HCT116 (cell line): ENCODE data around the gene PTPRZ1. TPM values are rescaled to one million over a fixed set of nuclear protein-coding genes. Genes with fewer than 3 reads are reported as not detected.

Experiments used
- ATAC-seq: fragments of 200-7000 bp; cut with Tn5 transposase; 2 replicates; pipeline ENCODE4 v1.9.1; 2020; ENCODE audit warnings: mild to moderate bottlenecking, moderate library complexity
- BruUV-seq: library from RNA; stranded (reverse); fragments of 400-500 nt; replicated peaks from 2 replicates; lab custom pipeline; 2021; lab: Mats Ljungman, UMichigan
- CTCF ChIA-PET: fragments of 300-600 bp; sonication (Branson Sonifier 250); formaldehyde crosslinking; loops from one replicate; lab custom pipeline; 2021; ENCODE audit warnings: antibody characterized with exemption; lab: Charles Lee
- POLR2A ChIA-PET: fragments of 300-600, 350-600 bp; sonication (Branson Sonifier 250); formaldehyde crosslinking; loops from one replicate; lab custom pipeline; 2021; ENCODE audit warnings: antibody characterized with exemption; lab: Charles Lee
- RAD21 ChIA-PET, 2 experiments: fragments of 300-600 bp; sonication (Branson Sonifier 250); formaldehyde crosslinking; loops; one replicate each; lab custom pipeline; 2023; ENCODE audit warnings: low total read pairs in 2 of 2; ENCODE audit not compliant: uncharacterized antibody in 2 of 2, unreplicated experiment in 2 of 2, low non-redundant PET in 1 of 2; lab: Charles Lee
- DNase-seq: peaks from one replicate; pipeline ENCODE4 v3.0.0-alpha.2; 2010; ENCODE audit warnings: low read depth, low spot score
- H2AFZ ChIP-seq: fragments of 200-600 bp; shearing (Covaris generic), sonication (generic); 2 replicates; pipeline ENCODE4 v1.6.1; 2017; ENCODE audit warnings: low read depth, mixed run types, mixed read lengths, antibody characterized with exemption, low read length; ENCODE audit not compliant: poor library complexity, severe bottlenecking
- H3K27ac ChIP-seq: 2 replicates; pipeline ENCODE4 v1.5.1; 2012; ENCODE audit warnings: low read depth, low read length
- H3K27me3 ChIP-seq: fragments of 200-600 bp; sonication (generic); 2 replicates; pipeline ENCODE4 v1.6.1; 2016; ENCODE audit warnings: mixed run types, low read length, mixed read lengths; ENCODE audit not compliant: insufficient read depth
- H3K36me3 ChIP-seq, 2 experiments: fragments of 200-500 bp in 1 of 2; fragments of 200-600 bp in 1 of 2; sonication (Bioruptor generic) in 1 of 2; sonication (generic) in 1 of 2; 2 replicates each; pipeline versions ENCODE4 v1.5.1 to v1.6.1; 2014 to 2016; ENCODE audit warnings: low read length in 2 of 2, inconsistent platforms in 1 of 2, mixed read lengths in 1 of 2, mixed run types in 1 of 2; ENCODE audit not compliant: insufficient read depth in 2 of 2, control insufficient read depth in 1 of 2
- H3K4me1 ChIP-seq, 2 experiments: fragments of 200-600 bp in 1 of 2; sonication (generic) in 1 of 2; 2 replicates each; pipeline versions ENCODE4 v1.5.1 to v1.6.1; 2012 to 2017; ENCODE audit warnings: low read length in 2 of 2, inconsistent platforms in 1 of 2, mild to moderate bottlenecking in 1 of 2, mixed read lengths in 1 of 2, mixed run types in 1 of 2, moderate library complexity in 1 of 2; ENCODE audit not compliant: insufficient read depth in 2 of 2, control insufficient read depth in 1 of 2
- H3K4me2 ChIP-seq: fragments of 200-600 bp; sonication (generic); 2 replicates; pipeline ENCODE4 v1.6.1; 2017; ENCODE audit warnings: mixed run types, low read length, mixed read lengths
- H3K4me3 ChIP-seq, 2 experiments: fragments of 200-600 bp in 1 of 2; sonication (generic) in 1 of 2; replicated peaks in 1 of 2; 2 replicates each; pipeline ENCODE4 v1.5.1; 2011 to 2016; ENCODE audit warnings: low read length in 2 of 2, control low read depth in 1 of 2, low read depth in 1 of 2, mild to moderate bottlenecking in 1 of 2, mixed read lengths in 1 of 2, mixed run types in 1 of 2
- H3K79me2 ChIP-seq: fragments of 200-600 bp; sonication (generic); 2 replicates; pipeline ENCODE4 v1.6.1; 2017; ENCODE audit warnings: mild to moderate bottlenecking, mixed run types, low read length, moderate library complexity, mixed read lengths; ENCODE audit not compliant: insufficient read depth
- H3K9ac ChIP-seq: fragments of 200-600 bp; sonication (generic); 2 replicates; pipeline ENCODE4 v1.6.1; 2016; ENCODE audit warnings: low read length, mixed read lengths
- H3K9me2 ChIP-seq: fragments of 200-600 bp; sonication (generic), shearing (Covaris generic); 2 replicates; pipeline ENCODE4 v1.6.1; 2017; ENCODE audit warnings: mixed run types, mild to moderate bottlenecking, moderate library complexity; ENCODE audit not compliant: insufficient read depth
- H3K9me3 ChIP-seq, 2 experiments: fragments of 200-500 bp in 1 of 2; fragments of 200-600 bp in 1 of 2; sonication (Bioruptor generic) in 1 of 2; sonication (generic) in 1 of 2; 2 replicates each; pipeline ENCODE4 v1.6.1; 2014 to 2017; ENCODE audit warnings: low read length in 2 of 2, mixed read lengths in 2 of 2, inconsistent platforms in 1 of 2, low read depth in 1 of 2, mild to moderate bottlenecking in 1 of 2, mixed run types in 1 of 2, moderate library complexity in 1 of 2; ENCODE audit not compliant: control insufficient read depth in 1 of 2, insufficient read depth in 1 of 2
- H4K20me1 ChIP-seq: fragments of 200-600 bp; sonication (generic), shearing (Covaris generic); 2 replicates; pipeline ENCODE4 v1.6.1; 2017; ENCODE audit warnings: mixed run types, mild to moderate bottlenecking, moderate library complexity; ENCODE audit not compliant: insufficient read depth
- ATF3 ChIP-seq: IDR thresholded peaks from 2 replicates; pipeline ENCODE4 v1.6.1; 2012
- CEBPB ChIP-seq: IDR thresholded peaks from 2 replicates; pipeline ENCODE4 v1.6.1; 2012; ENCODE audit warnings: low read depth
- CTCF ChIP-seq, 3 experiments: fragments of 200-600 bp in 1 of 3; sonication (generic) in 1 of 3; IDR thresholded peaks in 2 of 3; conservative IDR thresholded peaks in 1 of 3; 2 replicates each; pipeline ENCODE4 v1.5.1; 2012 to 2017; ENCODE audit warnings: low read depth in 2 of 3, low read length in 2 of 3, antibody characterized with exemption in 1 of 3, borderline replicate concordance in 1 of 3, control low read depth in 1 of 3, mild to moderate bottlenecking in 1 of 3, mixed read lengths in 1 of 3, mixed run types in 1 of 3, moderate library complexity in 1 of 3; ENCODE audit not compliant: insufficient read depth in 1 of 3
- FOSL1 ChIP-seq: IDR thresholded peaks from 2 replicates; pipeline ENCODE4 v1.6.1; 2012; ENCODE audit warnings: low read depth
- MAX ChIP-seq: IDR thresholded peaks from 2 replicates; pipeline ENCODE4 v1.6.1; 2012
- POLR2A ChIP-seq: IDR thresholded peaks from 2 replicates; pipeline ENCODE4 v1.7.0; 2011; ENCODE audit warnings: borderline replicate concordance; ENCODE audit not compliant: insufficient read depth, insufficient read length; ENCODE audit errors: extremely low read depth
- POLR2AphosphoS5 ChIP-seq: IDR thresholded peaks from 2 replicates; pipeline ENCODE4 v1.6.1; 2011; ENCODE audit warnings: mild to moderate bottlenecking, low read depth, low read length, moderate library complexity
- RAD21 ChIP-seq: IDR thresholded peaks from 2 replicates; pipeline ENCODE4 v1.6.1; 2012; ENCODE audit warnings: low read depth, mild to moderate bottlenecking
- REST ChIP-seq: IDR thresholded peaks from 2 replicates; pipeline ENCODE4 v1.6.1; 2012; ENCODE audit warnings: low read depth
- SP1 ChIP-seq: IDR thresholded peaks from 2 replicates; pipeline ENCODE4 v1.6.1; 2012; ENCODE audit warnings: low read depth
- SRF ChIP-seq: IDR thresholded peaks from 2 replicates; pipeline ENCODE4 v1.6.1; 2012; ENCODE audit warnings: low read depth
- TCF7L2 ChIP-seq: IDR thresholded peaks from 2 replicates; pipeline ENCODE4 v1.7.0; 2011; ENCODE audit warnings: borderline replicate concordance, inconsistent platforms; ENCODE audit not compliant: insufficient read depth, insufficient read length; ENCODE audit errors: extremely low read depth
- YY1 ChIP-seq: IDR thresholded peaks from 2 replicates; pipeline ENCODE4 v1.6.1; 2011; ENCODE audit warnings: low read length, low read depth, moderate library complexity, mild to moderate bottlenecking; ENCODE audit not compliant: insufficient replicate concordance; ENCODE audit errors: extremely low read depth
- ZFX ChIP-seq: fragments of 450-650 bp; IDR thresholded peaks from 2 replicates; pipeline ENCODE4 v1.6.1; 2017
- ZNF274 ChIP-seq: fragments of 200-500 bp; sonication (Bioruptor generic); IDR thresholded peaks from 2 replicates; pipeline ENCODE4 v1.6.1; 2014; ENCODE audit warnings: mild to moderate bottlenecking, low read depth, low read length, inconsistent platforms
- intact Hi-C: fragments of 100-400 bp; cut with micrococcal nuclease; formaldehyde crosslinking; loops from 2 replicates; pipeline ENCODE4 v1.10.0; 2022
- total RNA-seq: library from RNA; stranded (reverse); gene quantifications from one replicate; pipeline ENCODE4 v1.2.1, GENCODE V29; 2021; ENCODE audit not compliant: unreplicated experiment
- TF ChIP-seq, protein P1 (sequence below): IDR thresholded peaks from 2 replicates; pipeline ENCODE4 v1.6.1; 2011; ENCODE audit warnings: mild to moderate bottlenecking, low read length, moderate library complexity; ENCODE audit not compliant: insufficient replicate concordance; ENCODE audit errors: extremely low read depth

Gene PTPRZ1
- total RNA-seq, 1 experiment from 2014 or later: 0.25 TPM

DNA sequence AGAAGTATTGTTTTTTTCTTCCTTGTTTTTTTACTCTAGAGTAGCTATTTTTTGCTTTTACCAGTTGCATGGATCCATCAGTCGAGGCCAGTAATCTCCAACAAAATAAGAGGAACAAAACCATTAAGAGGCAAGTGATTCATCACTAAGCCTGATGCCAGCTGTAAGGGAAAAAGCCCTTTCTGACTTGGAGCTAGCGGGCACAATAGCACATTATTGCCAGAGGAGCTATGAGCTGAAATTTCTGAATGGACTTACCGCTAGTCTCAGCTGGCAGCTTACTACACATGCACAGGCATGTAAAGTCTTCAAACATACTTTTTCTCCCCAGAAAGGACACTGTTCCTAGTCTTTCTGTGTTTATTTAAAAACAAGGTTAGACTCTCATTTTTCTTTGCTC, 41.6 kb upstream of the PTPRZ1 start:
- no peaks in the 10 kb centered on the region for H3K9me2 ChIP-seq
- no peak overlapping the region for H2AFZ ChIP-seq
- no peaks in the 10 kb centered on the region for H3K36me3 ChIP-seq
- ChIA-PET CTCF (interaction anchor here (2.4 kb wide), 1 partner anchor 163 kb away, joined by 5 read pairs; no protein-coding TSS in a partner anchor), RAD21 (no interaction called here), POLR2A (no interaction called here)
- no peaks in the 10 kb centered on the region for H3K27me3 ChIP-seq
- no peak overlapping the region for H3K9ac ChIP-seq
- BruUV-seq: no TSS peak
- TF ChIP-seq MAX (no peak), CTCF (IDR thresholded peaks at IDR 0.05 in 2 of 3, conservative IDR thresholded peaks at IDR 0.05 in 1 of 3; ENCODE audit: borderline replicate concordance in 1 of 3, insufficient read depth in 1 of 3, low read depth in 2 of 3, low read length in 2 of 3) (no peak), SP1 (no peak), REST (no peak), ZNF274 (no peak), YY1 (no peak), CEBPB (no peak), POLR2A (no peak), RAD21 (no peak), TCF7L2 (no peak), POLR2AphosphoS5 (no peak), ATF3 (no peak), FOSL1 (no peak), SRF (no peak), ZFX (no peak)
- TF ChIP-seq, protein P1, sequence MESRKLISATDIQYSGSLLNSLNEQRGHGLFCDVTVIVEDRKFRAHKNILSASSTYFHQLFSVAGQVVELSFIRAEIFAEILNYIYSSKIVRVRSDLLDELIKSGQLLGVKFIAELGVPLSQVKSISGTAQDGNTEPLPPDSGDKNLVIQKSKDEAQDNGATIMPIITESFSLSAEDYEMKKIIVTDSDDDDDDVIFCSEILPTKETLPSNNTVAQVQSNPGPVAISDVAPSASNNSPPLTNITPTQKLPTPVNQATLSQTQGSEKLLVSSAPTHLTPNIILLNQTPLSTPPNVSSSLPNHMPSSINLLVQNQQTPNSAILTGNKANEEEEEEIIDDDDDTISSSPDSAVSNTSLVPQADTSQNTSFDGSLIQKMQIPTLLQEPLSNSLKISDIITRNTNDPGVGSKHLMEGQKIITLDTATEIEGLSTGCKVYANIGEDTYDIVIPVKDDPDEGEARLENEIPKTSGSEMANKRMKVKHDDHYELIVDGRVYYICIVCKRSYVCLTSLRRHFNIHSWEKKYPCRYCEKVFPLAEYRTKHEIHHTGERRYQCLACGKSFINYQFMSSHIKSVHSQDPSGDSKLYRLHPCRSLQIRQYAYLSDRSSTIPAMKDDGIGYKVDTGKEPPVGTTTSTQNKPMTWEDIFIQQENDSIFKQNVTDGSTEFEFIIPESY: no peak
- no peaks in the 10 kb centered on the region for H3K79me2 ChIP-seq
- no peak overlapping the region for H3K27ac ChIP-seq
- H3K4me2 ChIP-seq: no peak overlapping the region
- no peaks in the 10 kb centered on the region for H3K9me3 ChIP-seq
- no peaks in the 10 kb centered on the region for H4K20me1 ChIP-seq
- no peak overlapping the region for H3K4me3 ChIP-seq
- DNase-seq (no peak), ATAC-seq (no peak)
- H3K4me1 ChIP-seq: no peaks in the 10 kb centered on the region
- intact Hi-C loops: no loop called here
